ENCODE measurements around the gene LBH.

DNA sequence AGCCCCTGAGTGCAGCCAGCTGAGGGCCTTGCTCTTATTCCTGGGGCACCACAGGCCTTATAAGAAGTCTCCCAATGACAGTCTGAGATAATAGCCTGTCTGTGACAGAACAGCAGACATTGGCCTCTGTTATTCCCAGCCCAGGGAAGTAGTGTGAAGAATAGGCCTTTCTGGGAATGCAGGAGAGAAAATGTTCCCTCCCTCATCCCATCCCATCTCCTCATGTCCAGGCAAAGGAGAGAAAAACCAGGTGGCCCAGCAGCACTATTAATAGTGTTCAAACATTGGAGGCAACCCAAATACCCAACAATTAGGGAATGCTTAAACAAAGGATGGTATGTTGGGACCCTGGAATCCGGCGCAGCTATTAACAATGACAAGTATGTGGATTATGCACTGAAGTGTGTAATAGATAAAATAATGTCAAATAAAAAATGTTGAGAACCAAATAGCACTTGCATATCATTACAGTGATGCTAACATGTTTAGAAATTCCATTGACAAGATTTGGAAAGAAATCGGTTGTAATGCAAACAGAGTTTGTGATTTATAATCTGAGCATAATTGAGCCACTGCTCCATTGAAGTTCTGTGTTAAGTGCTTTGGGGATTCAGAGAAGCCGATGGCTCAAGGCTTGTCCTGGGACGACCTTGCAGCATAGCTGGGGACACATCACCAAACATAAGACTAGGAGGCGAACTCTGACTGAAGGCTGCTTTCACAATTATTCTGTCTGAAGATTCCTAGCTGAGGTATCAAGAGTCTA, 69.3 kb downstream of the LBH start:
- TF ChIP-seq POLR2A (IDR thresholded peaks at IDR 0.05): no peak
- TF ChIP-seq, protein P1, sequence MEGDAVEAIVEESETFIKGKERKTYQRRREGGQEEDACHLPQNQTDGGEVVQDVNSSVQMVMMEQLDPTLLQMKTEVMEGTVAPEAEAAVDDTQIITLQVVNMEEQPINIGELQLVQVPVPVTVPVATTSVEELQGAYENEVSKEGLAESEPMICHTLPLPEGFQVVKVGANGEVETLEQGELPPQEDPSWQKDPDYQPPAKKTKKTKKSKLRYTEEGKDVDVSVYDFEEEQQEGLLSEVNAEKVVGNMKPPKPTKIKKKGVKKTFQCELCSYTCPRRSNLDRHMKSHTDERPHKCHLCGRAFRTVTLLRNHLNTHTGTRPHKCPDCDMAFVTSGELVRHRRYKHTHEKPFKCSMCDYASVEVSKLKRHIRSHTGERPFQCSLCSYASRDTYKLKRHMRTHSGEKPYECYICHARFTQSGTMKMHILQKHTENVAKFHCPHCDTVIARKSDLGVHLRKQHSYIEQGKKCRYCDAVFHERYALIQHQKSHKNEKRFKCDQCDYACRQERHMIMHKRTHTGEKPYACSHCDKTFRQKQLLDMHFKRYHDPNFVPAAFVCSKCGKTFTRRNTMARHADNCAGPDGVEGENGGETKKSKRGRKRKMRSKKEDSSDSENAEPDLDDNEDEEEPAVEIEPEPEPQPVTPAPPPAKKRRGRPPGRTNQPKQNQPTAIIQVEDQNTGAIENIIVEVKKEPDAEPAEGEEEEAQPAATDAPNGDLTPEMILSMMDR (IDR thresholded peaks at IDR 0.05): no peak

All from thyroid gland (tissue), 4 donors.